Esophagus muscularis mucosa (tissue), 4 donors: ENCODE data around the gene CLDN7. TPM values are rescaled to one million over a fixed set of nuclear protein-coding genes. Genes with fewer than 3 reads are reported as not detected.

Source experiments
- DNase-seq: peaks from one replicate; pipeline ENCODE4 v3.0.0-alpha.2; 2017; ENCODE audit errors: extremely low spot score
- H3K27ac ChIP-seq, 4 donors: fragments of 200-600 bp; sonication (generic); replicated peaks in 1 of 4; 1 replicate in 3 of 4; 2 replicates in 1 of 4; pipeline ENCODE4 v1.5.1; 2016 to 2019; ENCODE audit warnings: mild to moderate bottlenecking in 1 of 4
- H3K27me3 ChIP-seq, 4 donors: fragments of 200-600 bp; sonication (generic); one replicate each; pipeline versions ENCODE4 v1.5.1 to v1.6.0; 2016 to 2019
- H3K36me3 ChIP-seq, 4 donors: fragments of 200-600 bp; sonication (generic); one replicate each; pipeline ENCODE4 v1.5.1; 2016 to 2019
- H3K4me1 ChIP-seq, 4 donors: fragments of 200-600 bp; sonication (generic); one replicate each; pipeline ENCODE4 v1.5.1; 2016 to 2019
- H3K4me3 ChIP-seq, 4 donors: fragments of 200-600 bp; sonication (generic); 1 replicate in 2 of 4; 2 replicates in 2 of 4; pipeline ENCODE4 v1.5.1; 2016 to 2019; ENCODE audit warnings: mild to moderate bottlenecking in 4 of 4, moderate library complexity in 1 of 4
- H3K9me3 ChIP-seq, 4 donors: fragments of 200-600 bp; sonication (generic); 1 replicate in 3 of 4; 2 replicates in 1 of 4; pipeline ENCODE4 v1.5.1; 2016 to 2019
- EP300 ChIP-seq: sonication (generic); formaldehyde crosslinking; IDR thresholded peaks from one replicate; pipeline ENCODE4 v1.6.1; 2017; ENCODE audit warnings: antibody characterized with exemption
- POLR2A ChIP-seq: fragments of 450-650 bp; IDR thresholded peaks from one replicate; pipeline ENCODE4 v1.6.1; 2017; ENCODE audit warnings: antibody characterized with exemption, moderate library complexity, mild to moderate bottlenecking, low read depth
- POLR2AphosphoS5 ChIP-seq, 2 donors: sonication (generic); formaldehyde crosslinking; IDR thresholded peaks; one replicate each; pipeline ENCODE4 v1.6.1; 2017; ENCODE audit warnings: antibody characterized with exemption in 2 of 2
- WGBS: methylation state at CpG from one replicate; pipeline ENCODE4 v1.1.5; 2018; 5-methylcytosine and 5-hydroxymethylcytosine counted together
- intact Hi-C: fragments of 100-400 bp; cut with DNase I; formaldehyde crosslinking; loops from one replicate; pipeline ENCODE4 v1.15.1; 2023
- total RNA-seq, 4 donors: library from RNA; depleted of rRNA; stranded (reverse); fragments of >200 nt; gene quantifications; one replicate each; pipeline versions ENCODE4 v1.1.0 to v1.2.1, GENCODE V29; 2016
- TF ChIP-seq, protein P1 (sequence below), 3 experiments: fragments of 200-600 bp in 2 of 3; fragments of 450-650 bp in 1 of 3; sonication (generic) in 2 of 3; IDR thresholded peaks; one replicate each; pipeline ENCODE4 v1.5.1; 2017 to 2019; ENCODE audit warnings: antibody characterized with exemption in 3 of 3, mild to moderate bottlenecking in 2 of 3, moderate library complexity in 1 of 3

The CLDN7 gene
- total RNA-seq, 4 donors from 2014 or later, result 1.7 to 3.4 (median 2.1) TPM

DNA sequence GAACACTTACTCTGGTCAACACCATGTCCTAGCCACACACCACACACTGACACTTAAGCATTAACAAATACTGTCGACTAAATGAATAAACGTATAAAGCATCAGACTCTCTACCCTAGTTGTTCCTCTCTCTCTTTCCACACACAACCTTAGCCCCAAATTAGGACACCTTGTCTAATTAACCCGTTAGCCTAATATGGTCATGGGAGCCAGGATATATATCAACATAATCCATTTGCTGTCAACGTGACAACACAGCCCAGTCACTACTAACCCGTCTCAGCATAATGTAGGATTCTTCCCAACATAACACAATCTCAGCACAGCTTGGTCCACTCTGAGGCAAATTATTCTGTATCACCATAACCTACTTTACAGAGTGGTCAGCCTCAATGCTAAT, 30.2 kb downstream of the CLDN7 start:
- Histone ChIP-seq H3K4me1 (peaks cover 19 to 70% (median 61%) of the 10 kb centered on the region in 4 donors), H3K9me3 (no peaks in the 10 kb centered on the region), H3K27ac (no peak overlapping the region), H3K4me3 (no peak overlapping the region), H3K36me3 (peaks cover 19 to 57% (median 55%) of the 10 kb centered on the region in 4 donors), H3K27me3 (no peaks in the 10 kb centered on the region)
- intact Hi-C loops, result no loop called here
- WGBS, result 63% methylated on average over 5 of the region's 5 CpGs
- no peak for DNase-seq
- TF ChIP-seq, protein P1, sequence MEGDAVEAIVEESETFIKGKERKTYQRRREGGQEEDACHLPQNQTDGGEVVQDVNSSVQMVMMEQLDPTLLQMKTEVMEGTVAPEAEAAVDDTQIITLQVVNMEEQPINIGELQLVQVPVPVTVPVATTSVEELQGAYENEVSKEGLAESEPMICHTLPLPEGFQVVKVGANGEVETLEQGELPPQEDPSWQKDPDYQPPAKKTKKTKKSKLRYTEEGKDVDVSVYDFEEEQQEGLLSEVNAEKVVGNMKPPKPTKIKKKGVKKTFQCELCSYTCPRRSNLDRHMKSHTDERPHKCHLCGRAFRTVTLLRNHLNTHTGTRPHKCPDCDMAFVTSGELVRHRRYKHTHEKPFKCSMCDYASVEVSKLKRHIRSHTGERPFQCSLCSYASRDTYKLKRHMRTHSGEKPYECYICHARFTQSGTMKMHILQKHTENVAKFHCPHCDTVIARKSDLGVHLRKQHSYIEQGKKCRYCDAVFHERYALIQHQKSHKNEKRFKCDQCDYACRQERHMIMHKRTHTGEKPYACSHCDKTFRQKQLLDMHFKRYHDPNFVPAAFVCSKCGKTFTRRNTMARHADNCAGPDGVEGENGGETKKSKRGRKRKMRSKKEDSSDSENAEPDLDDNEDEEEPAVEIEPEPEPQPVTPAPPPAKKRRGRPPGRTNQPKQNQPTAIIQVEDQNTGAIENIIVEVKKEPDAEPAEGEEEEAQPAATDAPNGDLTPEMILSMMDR (IDR thresholded peaks at IDR 0.05), result no peak
- TF ChIP-seq POLR2AphosphoS5 (IDR thresholded peaks at IDR 0.05), result no peak
- TF ChIP-seq POLR2A, result no peak
- no peak for TF ChIP-seq EP300

DNA sequence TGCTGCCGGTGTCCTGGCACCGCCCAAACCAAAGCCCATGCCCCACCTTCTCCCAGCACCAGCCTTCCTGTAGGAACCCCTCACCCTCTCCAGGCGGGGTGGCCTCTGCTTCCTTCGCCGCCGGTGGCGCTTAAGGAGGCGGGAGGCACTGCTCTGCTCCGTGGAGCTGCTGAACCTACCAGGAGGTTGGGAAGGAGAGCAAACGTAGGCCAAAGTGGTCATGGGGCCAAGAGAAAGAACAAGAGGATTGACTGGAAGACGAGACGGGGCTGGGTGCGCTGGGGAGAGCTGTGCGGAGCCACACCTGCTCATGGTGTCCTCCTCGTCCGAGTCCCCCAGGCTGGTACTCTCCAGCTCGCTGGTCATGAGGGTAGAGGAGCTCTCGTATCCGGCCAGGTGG, 32.8 kb downstream of the CLDN7 start:
- peaks cover 23 to 64% (median 62%) of the 10 kb centered on the region in 4 donors for H3K36me3 ChIP-seq
- no peak for TF ChIP-seq EP300
- no peak for TF ChIP-seq POLR2AphosphoS5 (IDR thresholded peaks at IDR 0.05)
- TF ChIP-seq, protein P1 (IDR thresholded peaks at IDR 0.05), result no peak
- TF ChIP-seq POLR2A, result no peak

DNA sequence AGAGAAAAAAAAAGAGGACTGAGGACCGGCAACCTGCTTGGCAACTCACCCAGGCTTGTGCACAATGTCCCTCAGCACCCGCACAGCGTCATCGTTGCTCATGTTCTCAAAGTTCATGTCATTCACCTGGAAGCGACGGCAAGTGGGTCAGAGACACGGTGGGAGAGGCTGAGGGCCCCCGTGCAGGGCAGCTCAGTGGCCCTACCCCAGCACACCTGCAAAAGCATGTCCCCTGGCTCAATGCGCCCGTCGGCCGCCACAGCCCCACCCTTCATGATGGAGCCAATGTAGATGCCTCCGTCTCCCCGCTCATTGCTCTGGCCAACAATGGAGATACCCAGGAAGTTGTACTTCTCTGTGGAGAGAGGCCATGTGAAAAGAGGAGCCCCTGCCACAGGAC, 33.4 kb downstream of the CLDN7 start:
- 90% methylated on average over 8 of the region's 14 CpGs for WGBS

More for the DNA sequence above, 32.8 kb downstream of the CLDN7 start:
- 89% methylated on average over 17 of the region's 19 CpGs for WGBS
- Histone ChIP-seq H3K4me1 (peaks cover 12 to 48% (median 44%) of the 10 kb centered on the region in 4 donors), H3K27me3 (no peaks in the 10 kb centered on the region), H3K9me3 (no peaks in the 10 kb centered on the region), H3K4me3 (no peak overlapping the region), H3K27ac (no peak overlapping the region)
- DNase-seq, result no peak
- intact Hi-C loops, result no loop called here

DNA sequence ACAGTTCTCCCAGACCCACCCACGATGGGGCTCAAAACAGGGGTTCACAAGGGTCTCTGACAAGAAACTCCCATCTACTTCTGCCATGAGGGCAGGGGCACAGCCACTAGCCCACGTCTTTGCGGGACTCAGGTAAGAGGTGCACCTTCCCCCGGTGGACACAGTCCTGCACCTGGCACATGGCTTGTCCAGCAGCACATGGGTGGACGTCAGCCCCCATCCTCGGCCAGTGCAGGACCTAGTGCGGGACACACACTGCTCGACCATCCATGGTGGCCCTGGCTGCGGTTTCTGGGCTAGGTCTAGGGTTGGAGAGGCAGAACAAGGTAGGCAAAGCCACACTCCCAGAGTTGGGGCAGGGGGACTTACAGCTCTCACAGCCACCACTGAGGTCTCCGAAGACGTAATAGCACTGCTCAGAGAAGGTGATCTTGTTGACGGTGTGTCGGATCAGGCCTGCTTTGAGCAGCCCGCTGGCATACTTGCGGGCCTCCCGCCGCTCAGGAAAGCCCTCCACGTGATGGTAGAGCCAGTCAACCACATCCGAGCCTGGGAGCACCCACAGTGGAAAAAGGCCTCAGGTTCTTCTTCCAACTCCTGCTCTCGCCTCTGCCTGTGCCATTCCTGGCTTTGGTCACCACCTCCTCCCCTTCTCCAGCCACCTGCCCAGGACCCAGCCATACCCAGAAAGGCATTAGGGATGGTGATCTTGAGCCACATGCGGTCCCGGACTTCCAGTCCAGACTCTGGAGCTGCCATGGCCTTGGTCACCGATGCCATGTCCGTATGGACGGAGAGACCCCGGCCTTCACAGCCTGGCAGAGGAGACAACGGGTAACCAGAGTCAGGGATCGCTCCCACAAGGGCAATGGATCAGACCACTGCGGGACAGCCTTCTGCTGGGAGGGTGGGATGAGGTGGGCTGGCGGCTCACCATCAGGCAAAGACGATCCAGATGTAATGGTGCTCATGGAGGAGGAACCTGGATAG, 35.3 kb downstream of the CLDN7 start:
- Histone ChIP-seq H3K27me3 (no peaks in the 10 kb centered on the region), H3K27ac (peak overlapping the region in 3 of 4 donors; percentile 34 to 63 (median 35)), H3K9me3 (no peaks in the 10 kb centered on the region), H3K4me1 (peaks cover 14 to 38% (median 33%) of the 10 kb centered on the region in 4 donors), H3K36me3 (peaks cover 45 to 89% (median 86%) of the 10 kb centered on the region in 4 donors), H3K4me3 (no peak overlapping the region)
- intact Hi-C loops, result no loop called here
- TF ChIP-seq POLR2A (no peak), POLR2AphosphoS5 (IDR thresholded peaks at IDR 0.05) (no peak)
- TF ChIP-seq, protein P1 (IDR thresholded peaks at IDR 0.05), result no peak
- WGBS, result 86% methylated on average over 22 of the region's 31 CpGs
- no peak for DNase-seq

More for the DNA sequence above, 33.4 kb downstream of the CLDN7 start:
- peak overlapping the region in 1 of 4 donors; percentile 34 for H3K27ac ChIP-seq
- intact Hi-C loops, result no loop called here
- no peaks in the 10 kb centered on the region for H3K9me3 ChIP-seq
- no peak overlapping the region for H3K4me3 ChIP-seq
- H3K4me1 ChIP-seq, result peaks cover 14 to 52% (median 45%) of the 10 kb centered on the region in 4 donors
- peaks cover 29 to 70% (median 67%) of the 10 kb centered on the region in 4 donors for H3K36me3 ChIP-seq
- TF ChIP-seq EP300 (no peak), POLR2A (no peak), POLR2AphosphoS5 (IDR thresholded peaks at IDR 0.05) (no peak)
- TF ChIP-seq, protein P1 (IDR thresholded peaks at IDR 0.05), result no peak
- DNase-seq, result no peak
- H3K27me3 ChIP-seq, result no peaks in the 10 kb centered on the region
